Calu3 (cell line): ENCODE data around the gene POFUT1. TPM values are rescaled to one million over a fixed set of nuclear protein-coding genes. Genes with fewer than 3 reads are reported as not detected.
A peak's percentile ranks its signal among the peaks of the same experiment; 100 is the strongest.
"Not testable (repeated sequence)": the region's sequence is repeated elsewhere in the genome, so short reads cannot be mapped to it uniquely, and the experiment has no call there.

ENCODE experiments used
- BruUV-seq: library from RNA; stranded (reverse); fragments of 400-500 nt; replicated peaks from 2 replicates; lab custom pipeline; 2021; lab: Mats Ljungman, UMichigan
- CTCF ChIA-PET: fragments of 300-600 bp; sonication (Branson Sonifier 250); formaldehyde crosslinking; loops from one replicate; lab custom pipeline; 2022; ENCODE audit warnings: antibody characterized with exemption; lab: Charles Lee
- DNase-seq: peaks from one replicate; pipeline ENCODE4 v3.0.0; 2022
- H3K27ac Mint-ChIP-seq: one replicate; pipeline ENCODE4 v1.8.0; 2022; ENCODE audit warnings: mixed read lengths; ENCODE audit not compliant: unreplicated experiment
- H3K27me3 Mint-ChIP-seq: one replicate; pipeline ENCODE4 v1.8.0; 2022; ENCODE audit warnings: mixed read lengths; ENCODE audit not compliant: unreplicated experiment
- H3K36me3 Mint-ChIP-seq: one replicate; pipeline ENCODE4 v1.8.0; 2022; ENCODE audit warnings: mild to moderate bottlenecking, moderate library complexity, mixed read lengths; ENCODE audit not compliant: insufficient read depth, unreplicated experiment
- H3K4me1 Mint-ChIP-seq: one replicate; pipeline ENCODE4 v1.8.0; 2022; ENCODE audit warnings: mild to moderate bottlenecking, low read depth, mixed read lengths; ENCODE audit not compliant: unreplicated experiment
- H3K4me3 Mint-ChIP-seq: one replicate; pipeline ENCODE4 v1.8.0; 2022; ENCODE audit warnings: mild to moderate bottlenecking, low read depth, moderate library complexity, mixed read lengths; ENCODE audit not compliant: unreplicated experiment
- H3K9me3 Mint-ChIP-seq: one replicate; pipeline ENCODE4 v1.8.0; 2022; ENCODE audit warnings: low read depth, mixed read lengths; ENCODE audit not compliant: unreplicated experiment
- intact Hi-C: fragments of 100-400 bp; cut with micrococcal nuclease; formaldehyde crosslinking; loops from one replicate; pipeline ENCODE4 v1.10.0; 2022; ENCODE audit not compliant: unreplicated experiment
- total RNA-seq: library from RNA; stranded (reverse); gene quantifications from 2 replicates; pipeline ENCODE4 v1.2.3, GENCODE V29; 2022
- TF ChIP-seq, protein P1 (sequence below): fragments of 200-600 bp; IDR thresholded peaks from one replicate; pipeline ENCODE4 v1.8.0; 2022; ENCODE audit warnings: antibody characterized with exemption; ENCODE audit not compliant: unreplicated experiment

The POFUT1 gene
- total RNA-seq, 1 experiment from 2014 or later, result 87.3 TPM

DNA sequence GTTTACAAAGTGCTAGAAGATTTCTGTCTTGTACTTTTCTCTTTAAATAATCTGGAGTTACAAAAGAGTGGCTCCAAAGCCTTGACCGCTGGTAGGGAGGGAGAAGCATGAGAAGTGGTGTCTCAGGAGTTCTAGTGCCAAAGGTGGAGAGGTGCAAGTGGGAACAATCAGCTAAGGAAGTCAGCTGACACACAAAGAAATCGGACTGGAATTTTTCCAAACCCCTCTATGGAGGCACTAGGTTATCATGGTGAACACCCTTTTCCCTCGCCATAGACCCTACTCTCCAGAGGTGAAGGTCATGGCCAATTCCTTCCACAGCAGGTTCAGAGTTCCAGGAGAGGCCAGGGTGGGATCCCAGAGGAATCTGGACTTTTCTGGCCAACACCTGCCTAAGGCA lies 15.0 kb upstream of the POFUT1 start:
- DNase-seq, result no peak
- Mint-ChIP-seq H3K27me3 (no peaks in the 10 kb centered on the region), H3K9me3 (no peaks in the 10 kb centered on the region), H3K27ac (no peak overlapping the region), H3K4me3 (no peak overlapping the region), H3K36me3 (peaks cover 29% of the 10 kb centered on the region), H3K4me1 (no peaks in the 10 kb centered on the region)
- CTCF ChIA-PET, result interaction anchor here (0.9 to 1.2 kb wide), 2 partner anchors 14 to 35 kb away, joined by 3 read pairs; partner anchors contain the start of gene PLAGL2
- TF ChIP-seq, protein P1, sequence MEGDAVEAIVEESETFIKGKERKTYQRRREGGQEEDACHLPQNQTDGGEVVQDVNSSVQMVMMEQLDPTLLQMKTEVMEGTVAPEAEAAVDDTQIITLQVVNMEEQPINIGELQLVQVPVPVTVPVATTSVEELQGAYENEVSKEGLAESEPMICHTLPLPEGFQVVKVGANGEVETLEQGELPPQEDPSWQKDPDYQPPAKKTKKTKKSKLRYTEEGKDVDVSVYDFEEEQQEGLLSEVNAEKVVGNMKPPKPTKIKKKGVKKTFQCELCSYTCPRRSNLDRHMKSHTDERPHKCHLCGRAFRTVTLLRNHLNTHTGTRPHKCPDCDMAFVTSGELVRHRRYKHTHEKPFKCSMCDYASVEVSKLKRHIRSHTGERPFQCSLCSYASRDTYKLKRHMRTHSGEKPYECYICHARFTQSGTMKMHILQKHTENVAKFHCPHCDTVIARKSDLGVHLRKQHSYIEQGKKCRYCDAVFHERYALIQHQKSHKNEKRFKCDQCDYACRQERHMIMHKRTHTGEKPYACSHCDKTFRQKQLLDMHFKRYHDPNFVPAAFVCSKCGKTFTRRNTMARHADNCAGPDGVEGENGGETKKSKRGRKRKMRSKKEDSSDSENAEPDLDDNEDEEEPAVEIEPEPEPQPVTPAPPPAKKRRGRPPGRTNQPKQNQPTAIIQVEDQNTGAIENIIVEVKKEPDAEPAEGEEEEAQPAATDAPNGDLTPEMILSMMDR, result no peak
- TSS peak; percentile 7 for BruUV-seq
- intact Hi-C loops, result no loop called here

- CTCF ChIA-PET, result interaction anchor here (0.7 to 1.2 kb wide), 2 partner anchors 36 to 55 kb away, joined by 3 read pairs; no protein-coding TSS in a partner anchor
- BruUV-seq, DNase-seq, H3K27ac Mint-ChIP-seq, H3K9me3 Mint-ChIP-seq, H3K27me3 Mint-ChIP-seq, H3K4me3 Mint-ChIP-seq, intact Hi-C loops, H3K4me1 Mint-ChIP-seq: not testable (repeated sequence)
- peaks cover 32% of the 10 kb centered on the region for H3K36me3 Mint-ChIP-seq
These were observed 14.3 kb upstream of the POFUT1 start for GRCh38 chr20:32193336-32193735.

GRCh38 chr20:32193996-32194395 lies 13.7 kb upstream of the POFUT1 start:
- no peaks in the 10 kb centered on the region for H3K27me3 Mint-ChIP-seq
- CTCF ChIA-PET, result interaction anchor here (1.2 kb wide), 1 partner anchor 37 kb away, joined by 3 read pairs; no protein-coding TSS in a partner anchor
- no peak for DNase-seq
- no peaks in the 10 kb centered on the region for H3K4me1 Mint-ChIP-seq
- H3K9me3 Mint-ChIP-seq, result no peaks in the 10 kb centered on the region
- no peak overlapping the region for H3K27ac Mint-ChIP-seq
- H3K36me3 Mint-ChIP-seq, result peaks cover 32% of the 10 kb centered on the region
- no peak overlapping the region for H3K4me3 Mint-ChIP-seq
- intact Hi-C loops, result no loop called here
- TF ChIP-seq, protein P1, result no peak
- BruUV-seq, result no TSS peak

DNA sequence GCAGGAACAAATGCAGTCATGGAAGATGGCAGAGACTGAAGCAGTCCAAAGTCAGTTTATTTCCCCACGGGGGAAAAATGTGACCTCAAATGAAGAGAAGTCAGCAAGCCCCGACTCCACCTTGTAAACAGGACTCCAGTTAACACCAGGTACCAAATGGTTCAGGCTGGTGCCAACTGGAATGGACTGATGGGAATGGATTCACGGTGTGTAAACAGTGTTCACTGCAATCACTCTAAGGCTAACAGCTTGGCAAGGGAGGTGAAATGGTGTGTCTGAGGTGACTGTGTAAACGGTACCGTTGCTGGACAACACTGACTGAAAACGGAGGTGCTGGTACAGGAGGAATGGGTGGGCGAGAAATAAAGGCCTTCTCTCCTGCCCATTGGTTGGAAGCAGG lies 12.1 kb upstream of the POFUT1 start:
- TF ChIP-seq, protein P1, result no peak
- intact Hi-C loops, result no loop called here
- BruUV-seq, result no TSS peak
- H3K36me3 Mint-ChIP-seq, result peaks cover 36% of the 10 kb centered on the region
- no peak for DNase-seq
- no peak overlapping the region for H3K4me3 Mint-ChIP-seq
- peak overlapping the region; percentile 31 for H3K27ac Mint-ChIP-seq
- H3K27me3 Mint-ChIP-seq, result no peaks in the 10 kb centered on the region
- no peaks in the 10 kb centered on the region for H3K9me3 Mint-ChIP-seq
- no peaks in the 10 kb centered on the region for H3K4me1 Mint-ChIP-seq
- CTCF ChIA-PET, result no interaction called here

- H3K27me3 Mint-ChIP-seq, H3K4me3 Mint-ChIP-seq, H3K27ac Mint-ChIP-seq, BruUV-seq, CTCF ChIA-PET, DNase-seq, H3K4me1 Mint-ChIP-seq, H3K9me3 Mint-ChIP-seq, intact Hi-C loops: not testable (repeated sequence)
- H3K36me3 Mint-ChIP-seq, result peaks cover 47% of the 10 kb centered on the region
These were observed 11.1 kb upstream of the POFUT1 start for GRCh38 chr20:32196613-32197012.

GRCh38 chr20:32197136-32197535 lies 10.5 kb upstream of the POFUT1 start:
- BruUV-seq, intact Hi-C loops, DNase-seq, H3K9me3 Mint-ChIP-seq, H3K27ac Mint-ChIP-seq, H3K4me1 Mint-ChIP-seq, CTCF ChIA-PET, H3K27me3 Mint-ChIP-seq, H3K4me3 Mint-ChIP-seq: not testable (repeated sequence)
- H3K36me3 Mint-ChIP-seq, result peaks cover 49% of the 10 kb centered on the region
